B cell (primary cell): ENCODE data around the gene APOE. TPM values are rescaled to one million over a fixed set of nuclear protein-coding genes. Genes with fewer than 3 reads are reported as not detected.

Source experiments
- ATAC-seq: fragments of 200-7000 bp; cut with Tn5 transposase; one replicate; pipeline ENCODE4 v1.10.0; 2021; ENCODE audit warnings: low read depth, mild to moderate bottlenecking, moderate number of reproducible peaks, moderate library complexity
- CTCF ChIA-PET: fragments of 350-600 bp; sonication (Branson Sonifier 250); formaldehyde crosslinking; loops from one replicate; lab custom pipeline; 2021; ENCODE audit warnings: antibody characterized with exemption, inconsistent platforms; lab: Charles Lee
- POLR2A ChIA-PET: fragments of 350-600 bp; sonication (Branson Sonifier 250); formaldehyde crosslinking; loops from one replicate; lab custom pipeline; 2021; ENCODE audit warnings: antibody characterized with exemption; lab: Charles Lee
- DNase-seq: peaks from one replicate; pipeline ENCODE4 v3.0.0; 2013
- H2AFZ ChIP-seq: 2 replicates; pipeline ENCODE4 v1.6.1; 2012; ENCODE audit warnings: mild to moderate bottlenecking, low read depth, low read length; ENCODE audit not compliant: insufficient read depth, poor library complexity, severe bottlenecking
- H3K27ac ChIP-seq, 2 donors: 1 replicate in 1 of 2; 2 replicates in 1 of 2; pipeline ENCODE4 v1.5.1; 2012 to 2013; ENCODE audit warnings: low read length in 2 of 2, mild to moderate bottlenecking in 2 of 2, moderate library complexity in 1 of 2
- H3K27me3 ChIP-seq, 4 experiments: fragments of 200-600 bp in 1 of 4; sonication (generic) in 1 of 4; replicated peaks in 1 of 4; 1 replicate in 2 of 4; 2 replicates in 2 of 4; pipeline versions ENCODE4 v1.6.1 to v1.7.0; 2013 to 2016; ENCODE audit warnings: low read length in 3 of 4, mild to moderate bottlenecking in 2 of 4, mixed read lengths in 1 of 4, moderate library complexity in 1 of 4; ENCODE audit not compliant: insufficient read depth in 4 of 4, control insufficient read depth in 3 of 4; ENCODE audit errors: control extremely low read depth in 1 of 4
- H3K36me3 ChIP-seq, 2 experiments: replicated peaks in 1 of 2; 1 replicate in 1 of 2; 2 replicates in 1 of 2; pipeline versions ENCODE4 v1.6.1 to v1.7.1; 2013; ENCODE audit warnings: low read length in 1 of 2; ENCODE audit not compliant: insufficient read depth in 2 of 2, control insufficient read depth in 1 of 2; ENCODE audit errors: control extremely low read depth in 1 of 2, extremely low read depth in 1 of 2
- H3K4me1 ChIP-seq, 2 donors: fragments of 200-600 bp in 1 of 2; sonication (generic) in 1 of 2; 1 replicate in 1 of 2; 2 replicates in 1 of 2; pipeline versions ENCODE4 v1.5.1 to v1.6.1; 2013 to 2017; ENCODE audit warnings: low read length in 2 of 2; ENCODE audit not compliant: control insufficient read depth in 2 of 2, insufficient read depth in 2 of 2
- H3K4me2 ChIP-seq: replicated peaks from 2 replicates; pipeline ENCODE3; 2012; ENCODE audit warnings: mild to moderate bottlenecking, low read depth, low read length; ENCODE audit not compliant: poor library complexity, severe bottlenecking
- H3K4me3 ChIP-seq, 5 experiments: fragments of 200-600 bp in 1 of 5; sonication (generic) in 1 of 5; 1 replicate in 3 of 5; 2 replicates in 2 of 5; pipeline versions ENCODE4 v1.5.1 to v1.7.0; 2011 to 2016; ENCODE audit warnings: low read length in 4 of 5, mild to moderate bottlenecking in 4 of 5, low read depth in 2 of 5, control low read depth in 1 of 5, moderate library complexity in 1 of 5; ENCODE audit not compliant: insufficient read depth in 1 of 5; ENCODE audit errors: control extremely low read depth in 1 of 5, extremely low read depth in 1 of 5
- H3K79me2 ChIP-seq: fragments of 200-600 bp; sonication (generic); one replicate; pipeline ENCODE4 v1.6.0; 2016; ENCODE audit warnings: low read length; ENCODE audit not compliant: control insufficient read depth, insufficient read depth
- H3K9ac ChIP-seq: fragments of 200-600 bp; sonication (generic); 2 replicates; pipeline ENCODE4 v1.6.1; 2017; ENCODE audit warnings: mild to moderate bottlenecking, low read length, moderate library complexity
- H3K9me3 ChIP-seq, 3 donors: one replicate each; pipeline versions ENCODE4 v1.6.1 to v1.7.1; 2013; ENCODE audit warnings: low read length in 2 of 3; ENCODE audit not compliant: control insufficient read depth in 2 of 3, insufficient read depth in 1 of 3; ENCODE audit errors: control extremely low read depth in 1 of 3
- H4K20me1 ChIP-seq: 2 replicates; pipeline ENCODE4 v1.6.0; 2012; ENCODE audit warnings: mild to moderate bottlenecking, low read length; ENCODE audit not compliant: insufficient read depth, control insufficient read depth, poor library complexity, severe bottlenecking
- H3K27ac Mint-ChIP-seq: one replicate; pipeline ENCODE4 v1.8.0; 2021; ENCODE audit warnings: mixed read lengths
- H3K27me3 Mint-ChIP-seq: one replicate; pipeline ENCODE4 v1.8.0; 2021; ENCODE audit warnings: mixed read lengths
- H3K4me1 Mint-ChIP-seq: one replicate; pipeline ENCODE4 v1.8.0; 2021; ENCODE audit warnings: mixed read lengths
- H3K4me3 Mint-ChIP-seq: one replicate; pipeline ENCODE4 v1.8.0; 2021; ENCODE audit warnings: mixed read lengths
- H3K9me3 Mint-ChIP-seq: one replicate; pipeline ENCODE4 v1.8.0; 2022; ENCODE audit warnings: mixed read lengths; ENCODE audit not compliant: insufficient read depth
- EZH2 ChIP-seq: IDR thresholded peaks from 2 replicates; pipeline ENCODE4 v1.6.1; 2012; ENCODE audit warnings: borderline replicate concordance, low read depth, mild to moderate bottlenecking, moderate library complexity, low read length; ENCODE audit not compliant: insufficient read depth, poor library complexity, severe bottlenecking
- WGBS: methylation state at CpG from one replicate; pipeline ENCODE4 v1.1.5; 2013; ENCODE audit warnings: missing lambda C conversion rate; ENCODE audit not compliant: insufficient coverage; 5-methylcytosine and 5-hydroxymethylcytosine counted together
- intact Hi-C: fragments of 100-400 bp; cut with micrococcal nuclease; formaldehyde crosslinking; loops from one replicate; pipeline ENCODE4 v1.10.0; 2022
- polyA plus RNA-seq: library from polyadenylated mRNA; depleted of rRNA; stranded (reverse); fragments of >200 nt; gene quantifications from 2 replicates; pipeline ENCODE4 v1.2.3, GENCODE V29; 2012
- total RNA-seq, 2 donors: library from RNA; stranded (reverse); fragments of 120-200 nt in 1 of 2; gene quantifications; 1 replicate in 1 of 2; 2 replicates in 1 of 2; pipeline versions ENCODE4 v1.2.3 to v1.2.4, GENCODE V29; 2013 to 2022
- TF ChIP-seq, protein P1 (sequence below): fragments of 200-600 bp; IDR thresholded peaks from one replicate; pipeline ENCODE4 v1.8.0; 2022; ENCODE audit warnings: antibody characterized with exemption, mild to moderate bottlenecking

Gene APOE
- total and polyA plus RNA-seq, 2 donors (not counting 1 experiment from before 2014, with no cell fraction given): 0.74 to 2.8 TPM

DNA sequence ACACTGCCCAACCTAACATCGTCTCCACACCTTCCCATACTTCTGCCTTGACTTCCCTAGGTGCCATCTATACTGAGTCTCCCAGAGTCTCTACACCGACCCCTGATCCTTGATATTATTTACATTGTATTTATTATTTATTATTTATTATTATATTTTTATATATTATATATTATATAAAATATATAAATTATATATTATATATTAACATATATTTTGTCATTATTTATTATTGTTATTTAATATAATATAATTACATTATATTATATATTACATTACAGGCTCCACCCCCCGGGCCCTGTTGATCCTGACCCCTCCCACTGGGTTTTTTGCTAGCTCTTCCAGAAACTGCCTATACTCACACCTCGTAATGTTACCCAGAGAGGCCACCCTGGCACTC lies 32.9 kb upstream of the APOE start:
- no peak overlapping the region for H3K4me3 ChIP-seq
- H3K9me3 ChIP-seq: no peaks in the 10 kb centered on the region
- no peak overlapping the region for H2AFZ ChIP-seq
- H3K27me3 ChIP-seq: peaks cover 0 to 3% (median 0%) of the 10 kb centered on the region in 4 experiments
- no peaks in the 10 kb centered on the region for H4K20me1 ChIP-seq
- peaks cover 10% of the 10 kb centered on the region for H3K27me3 Mint-ChIP-seq
- DNase-seq (no peak), ATAC-seq (no peak)
- no peaks in the 10 kb centered on the region for H3K4me1 ChIP-seq
- H3K79me2 ChIP-seq: no peaks in the 10 kb centered on the region
- H3K27ac ChIP-seq: no peak overlapping the region
- ChIA-PET CTCF (no interaction called here), POLR2A (interaction anchor here (0.8 kb wide), 1 partner anchor 164 kb away, joined by 4 read pairs; no protein-coding TSS in a partner anchor)
- H3K4me2 ChIP-seq: no peak overlapping the region
- H3K9me3 Mint-ChIP-seq: no peaks in the 10 kb centered on the region
- no peaks in the 10 kb centered on the region for H3K4me1 Mint-ChIP-seq
- no peak overlapping the region for H3K4me3 Mint-ChIP-seq
- no peaks in the 10 kb centered on the region for H3K36me3 ChIP-seq
- TF ChIP-seq EZH2: no peak
- TF ChIP-seq, protein P1, sequence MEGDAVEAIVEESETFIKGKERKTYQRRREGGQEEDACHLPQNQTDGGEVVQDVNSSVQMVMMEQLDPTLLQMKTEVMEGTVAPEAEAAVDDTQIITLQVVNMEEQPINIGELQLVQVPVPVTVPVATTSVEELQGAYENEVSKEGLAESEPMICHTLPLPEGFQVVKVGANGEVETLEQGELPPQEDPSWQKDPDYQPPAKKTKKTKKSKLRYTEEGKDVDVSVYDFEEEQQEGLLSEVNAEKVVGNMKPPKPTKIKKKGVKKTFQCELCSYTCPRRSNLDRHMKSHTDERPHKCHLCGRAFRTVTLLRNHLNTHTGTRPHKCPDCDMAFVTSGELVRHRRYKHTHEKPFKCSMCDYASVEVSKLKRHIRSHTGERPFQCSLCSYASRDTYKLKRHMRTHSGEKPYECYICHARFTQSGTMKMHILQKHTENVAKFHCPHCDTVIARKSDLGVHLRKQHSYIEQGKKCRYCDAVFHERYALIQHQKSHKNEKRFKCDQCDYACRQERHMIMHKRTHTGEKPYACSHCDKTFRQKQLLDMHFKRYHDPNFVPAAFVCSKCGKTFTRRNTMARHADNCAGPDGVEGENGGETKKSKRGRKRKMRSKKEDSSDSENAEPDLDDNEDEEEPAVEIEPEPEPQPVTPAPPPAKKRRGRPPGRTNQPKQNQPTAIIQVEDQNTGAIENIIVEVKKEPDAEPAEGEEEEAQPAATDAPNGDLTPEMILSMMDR: no peak
- WGBS: 60% methylated on average over 2 of the region's 4 CpGs
- H3K27ac Mint-ChIP-seq: no peak overlapping the region
- no peak overlapping the region for H3K9ac ChIP-seq
- intact Hi-C loops: no loop called here

DNA sequence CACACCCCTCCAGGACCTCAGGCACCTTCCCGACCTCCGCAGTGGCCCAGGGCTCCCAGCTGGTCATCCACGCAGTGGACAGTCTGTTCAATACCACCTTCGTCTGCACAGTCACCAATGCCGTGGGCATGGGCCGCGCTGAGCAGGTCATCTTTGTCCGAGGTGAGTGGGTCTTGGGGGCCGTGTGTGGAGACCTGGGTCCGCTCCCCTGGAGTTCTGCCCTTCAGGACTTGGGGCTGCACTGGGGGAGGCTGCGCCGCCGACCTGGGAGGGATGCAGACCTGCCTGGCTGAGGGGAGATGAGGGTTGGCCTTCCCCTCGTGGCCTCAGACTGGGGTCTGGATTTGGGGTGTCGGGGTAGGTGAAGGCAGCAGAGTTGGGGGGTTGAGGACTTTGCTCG lies 31.3 kb upstream of the APOE start:
- Histone ChIP-seq H3K4me1 (no peaks in the 10 kb centered on the region), H3K27ac (no peak overlapping the region), H3K27me3 (peaks cover 0 to 3% (median 0%) of the 10 kb centered on the region in 4 experiments), H2AFZ (no peak overlapping the region), H3K4me3 (no peak overlapping the region), H3K79me2 (no peaks in the 10 kb centered on the region), H4K20me1 (no peaks in the 10 kb centered on the region), H3K9me3 (no peaks in the 10 kb centered on the region), H3K4me2 (no peak overlapping the region), H3K9ac (no peak overlapping the region), H3K36me3 (no peaks in the 10 kb centered on the region)
- POLR2A ChIA-PET: no interaction called here
- peaks cover 15% of the 10 kb centered on the region for H3K27me3 Mint-ChIP-seq
- ATAC-seq (no peak), DNase-seq (no peak)
- H3K9me3 Mint-ChIP-seq: no peaks in the 10 kb centered on the region
- no peak overlapping the region for H3K4me3 Mint-ChIP-seq
- H3K27ac Mint-ChIP-seq: no peak overlapping the region
- 88% methylated on average over 15 of the region's 16 CpGs for WGBS
- CTCF ChIA-PET: no interaction called here
- TF ChIP-seq, protein P1: no peak
- TF ChIP-seq EZH2: no peak
- intact Hi-C loops: no loop called here
- H3K4me1 Mint-ChIP-seq: no peaks in the 10 kb centered on the region
